Measurements from ENCODE around the gene ATP11A. TPM values are rescaled to one million over a fixed set of nuclear protein-coding genes. Genes with fewer than 3 reads are reported as not detected.
A peak's percentile ranks its signal among the peaks of the same experiment; 100 is the strongest.
"Not testable (repeated sequence)": the region's sequence is repeated elsewhere in the genome, so short reads cannot be mapped to it uniquely, and the experiment has no call there.

The ATP11A gene
- total RNA-seq, 1 donor from 2014 or later = 102 TPM

- intact Hi-C loops (cut with micrococcal nuclease) = no loop called here
- no peak for DNase-seq
- ATAC-seq = no peak
These were observed 90.2 kb downstream of the ATP11A start for GRCh38 chr13:112779856-112780604.

GRCh38 chr13:112781287-112781686, 91.4 kb downstream of the ATP11A start:
- DNase-seq = no peak
- ATAC-seq = no peak
- intact Hi-C loops (cut with micrococcal nuclease) = no loop called here

DNA sequence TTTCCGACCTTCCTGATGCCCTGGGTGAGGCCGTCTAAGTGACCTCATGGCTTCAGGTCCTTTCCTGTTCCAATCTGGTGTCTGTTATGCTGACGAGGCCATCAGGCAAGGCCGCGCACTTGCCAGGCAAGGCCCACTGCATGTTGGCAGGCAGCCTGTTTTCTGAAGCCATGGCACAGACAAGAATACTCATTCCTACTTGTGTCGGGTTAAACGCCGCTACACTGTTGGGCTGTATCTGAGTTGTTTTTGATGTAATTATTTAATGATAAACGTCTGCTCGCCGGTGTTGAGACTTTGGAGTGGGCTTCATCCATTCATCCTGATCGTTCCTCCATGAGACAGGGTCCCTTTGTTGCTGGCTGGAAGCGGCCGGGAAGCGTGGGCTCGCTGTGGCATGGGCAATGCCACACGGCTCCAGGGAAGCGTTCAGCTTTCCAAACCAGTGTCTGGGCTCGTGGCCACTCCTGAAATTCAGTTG, 92.1 kb downstream of the ATP11A start:
- DNase-seq = peak; percentile 80
- peak; percentile 83 for ATAC-seq
- intact Hi-C loops (cut with micrococcal nuclease) = no loop called here

DNA sequence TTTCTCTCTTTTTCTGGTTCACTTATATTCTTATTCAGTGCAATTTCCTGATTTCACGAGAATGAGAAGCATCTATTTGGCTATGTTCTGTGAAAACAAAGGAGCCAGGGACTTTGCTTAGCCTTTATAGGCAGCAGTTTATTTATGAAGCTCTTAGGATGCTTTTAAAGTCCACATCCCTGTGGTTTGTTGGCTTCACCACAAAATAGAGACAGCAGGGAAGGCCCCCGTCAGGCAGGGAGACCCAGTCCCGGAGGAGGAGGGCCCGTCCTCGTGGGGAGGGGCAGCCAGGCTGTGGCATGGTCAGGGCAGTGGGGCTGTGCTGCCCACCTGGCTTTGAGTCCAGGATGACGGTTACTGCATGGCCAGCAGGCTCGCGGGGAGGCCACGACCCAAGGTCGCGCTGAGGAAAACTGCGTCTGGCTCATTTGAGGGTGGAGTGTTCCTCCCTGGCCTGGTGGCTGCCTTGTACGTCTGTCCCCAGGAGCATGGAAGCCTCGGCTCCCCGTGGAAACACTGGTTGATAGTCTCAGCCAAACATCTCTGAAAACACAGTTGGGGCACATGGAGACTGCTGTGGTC, 92.7 kb downstream of the ATP11A start:
- ATAC-seq (peak; percentile 72), DNase-seq (no peak)
- intact Hi-C loops (cut with micrococcal nuclease) = no loop called here

GRCh38 chr13:112783135-112783977, 93.5 kb downstream of the ATP11A start:
- ATAC-seq = peak; percentile 65
- intact Hi-C loops (cut with micrococcal nuclease) = no loop called here
- no peak for DNase-seq

DNA sequence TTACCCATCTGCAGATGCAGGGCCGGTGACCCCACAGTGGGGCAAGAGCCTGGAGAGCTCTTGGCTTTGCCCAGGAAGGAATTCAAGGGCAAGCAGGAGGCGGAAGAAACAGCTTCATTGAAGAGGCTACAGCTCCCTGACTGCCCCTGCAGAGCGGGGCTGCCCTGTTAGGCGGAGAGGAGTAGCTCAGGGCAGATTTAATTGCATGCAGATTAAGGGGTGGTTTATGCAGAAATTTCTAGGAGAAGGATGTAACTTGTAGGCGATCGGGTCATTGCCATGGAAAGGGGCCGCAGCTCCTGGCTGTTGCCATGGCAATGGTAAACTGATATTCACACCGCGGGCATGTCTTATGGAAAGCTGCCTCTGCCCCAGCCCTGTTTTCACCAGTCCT, 94.1 kb downstream of the ATP11A start:
- intact Hi-C loops (cut with micrococcal nuclease) = no loop called here
- ATAC-seq = no peak
- no peak for DNase-seq

DNA sequence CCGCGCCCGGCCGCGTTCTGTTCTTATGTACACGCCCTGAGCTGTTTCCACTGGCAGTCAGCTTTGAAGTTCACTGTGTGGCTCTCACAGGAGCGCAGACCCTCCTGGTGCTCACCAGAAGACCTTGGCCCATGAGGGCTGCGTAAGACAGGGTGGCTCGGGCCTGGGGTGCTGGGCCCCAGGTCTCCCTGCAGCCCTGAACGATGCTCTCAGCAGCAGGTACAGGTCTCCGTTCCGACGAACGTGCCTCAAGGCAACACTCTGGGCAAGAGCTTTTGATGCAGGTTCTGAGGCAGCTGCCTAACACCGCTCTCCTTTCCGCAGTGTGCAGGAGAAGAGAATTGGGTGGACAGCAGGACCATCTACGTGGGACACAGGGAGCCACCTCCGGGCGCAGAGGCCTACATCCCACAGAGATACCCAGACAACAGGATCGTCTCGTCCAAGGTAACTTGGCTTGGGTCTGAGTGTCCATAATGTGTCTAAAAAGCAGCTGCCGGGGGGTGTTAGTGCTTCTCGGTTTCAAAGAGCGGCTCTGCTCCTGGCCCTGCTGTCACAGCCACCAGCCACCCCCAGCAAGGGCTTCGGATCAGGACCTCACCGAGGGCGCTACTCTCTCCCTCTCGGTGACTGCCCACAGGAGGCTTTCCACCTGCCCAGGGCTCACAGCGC, 95.1 kb downstream of the ATP11A start:
- intact Hi-C loops (cut with micrococcal nuclease) = no loop called here
- DNase-seq (no peak), ATAC-seq (no peak)

GRCh38 chr13:112785483-112785856, 95.6 kb downstream of the ATP11A start:
- intact Hi-C loops (cut with micrococcal nuclease) = no loop called here
- ATAC-seq = no peak
- DNase-seq = no peak

- ATAC-seq; intact Hi-C loops (cut with micrococcal nuclease); DNase-seq: not testable (repeated sequence)
These were observed 97.0 kb downstream of the ATP11A start for GRCh38 chr13:112786810-112787209.

DNA sequence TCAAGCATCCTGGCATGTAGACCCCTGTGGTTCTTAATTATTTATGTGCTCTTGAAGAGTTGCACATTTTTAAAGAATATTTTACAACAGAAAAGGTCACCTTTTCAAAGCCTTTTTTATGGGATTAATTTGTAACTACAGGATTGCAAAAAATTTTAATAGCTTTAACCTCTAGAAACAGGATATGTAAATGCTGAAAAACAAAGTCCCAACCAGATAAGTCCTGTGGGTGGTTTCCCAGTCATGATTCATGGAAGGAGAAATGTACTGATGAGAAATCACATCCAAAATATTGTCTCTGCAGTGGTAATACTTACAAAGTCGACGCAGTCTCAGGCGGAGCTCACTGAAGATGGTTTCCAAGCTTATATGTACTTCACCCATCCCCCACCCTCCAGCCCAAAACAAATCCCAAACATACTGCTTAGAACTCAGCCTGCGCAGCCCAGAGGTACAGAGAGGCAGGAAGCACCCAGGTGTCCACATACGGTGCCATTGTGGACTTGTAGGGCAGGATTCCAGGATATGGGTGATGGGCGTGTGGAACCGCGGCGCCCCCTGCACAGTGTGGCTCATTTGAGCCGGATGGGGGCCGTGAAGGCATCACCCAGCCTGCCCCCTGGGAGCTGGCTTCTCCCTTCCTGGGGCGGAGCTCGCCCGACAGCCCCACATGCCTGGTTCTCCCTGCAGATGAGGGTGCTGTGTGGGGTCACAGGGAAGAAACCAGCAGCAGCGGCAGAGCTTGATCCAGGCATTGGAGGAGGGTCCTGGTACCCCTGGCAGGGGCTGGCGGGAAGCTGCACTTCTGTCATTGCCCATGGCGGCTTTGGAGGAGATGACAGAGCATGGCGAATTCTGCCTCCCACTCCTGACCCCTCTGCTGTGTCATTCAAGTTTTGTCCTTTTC, 101.2 kb downstream of the ATP11A start:
- intact Hi-C loops (cut with micrococcal nuclease) = no loop called here
- no peak for ATAC-seq

GRCh38 chr13:112791663-112792440, 102.0 kb downstream of the ATP11A start:
- intact Hi-C loops (cut with micrococcal nuclease) = no loop called here
- DNase-seq (no peak), ATAC-seq (no peak)

More for the DNA sequence above, 101.2 kb downstream of the ATP11A start:
- no peak for DNase-seq

- DNase-seq (no peak), ATAC-seq (peak; percentile 39)
- intact Hi-C loops (cut with micrococcal nuclease) = no loop called here
These were observed 102.7 kb downstream of the ATP11A start for GRCh38 chr13:112792511-112792910.

DNA sequence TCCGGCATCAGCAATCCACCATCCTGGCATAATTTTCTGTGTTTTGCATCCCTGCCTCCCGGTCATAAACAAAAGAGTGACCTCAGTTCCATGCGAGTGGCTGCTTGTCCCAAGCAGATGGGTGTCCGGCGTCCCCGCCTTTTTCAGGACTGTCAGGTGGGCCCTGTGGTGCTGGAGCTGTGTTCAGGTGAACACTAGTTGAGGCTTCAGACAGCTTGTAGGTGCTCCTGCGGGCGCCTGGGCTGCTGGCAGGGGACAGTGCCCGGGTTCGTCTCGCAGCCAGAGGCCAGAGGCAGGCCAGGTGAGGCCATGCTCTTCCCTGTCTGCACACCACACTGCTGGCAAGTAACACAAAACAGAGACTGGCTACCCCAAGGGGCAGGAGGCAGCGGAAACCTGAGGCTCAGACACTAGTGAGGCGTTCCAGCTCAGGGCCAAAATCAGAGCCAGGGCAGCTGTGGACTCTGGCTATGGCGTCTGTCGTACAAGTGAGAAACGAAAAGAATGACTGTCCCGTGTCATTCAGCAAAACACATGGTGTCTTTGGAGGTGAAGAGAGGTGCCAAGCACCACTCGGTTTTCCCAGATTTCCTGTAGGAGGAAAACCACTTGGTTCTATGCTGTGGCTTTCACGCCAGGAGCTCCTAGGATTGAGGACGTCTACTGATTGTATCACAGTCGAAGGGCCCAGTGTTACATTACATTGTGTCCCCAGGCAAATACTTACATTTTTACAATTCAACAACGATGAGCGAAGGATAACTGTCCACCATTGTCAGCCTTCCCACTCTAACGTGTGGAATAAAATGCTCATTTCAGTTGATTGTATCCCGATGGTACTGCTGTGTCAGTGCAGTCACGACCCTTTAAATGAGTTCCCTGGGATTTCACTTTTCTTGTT, 104.0 kb downstream of the ATP11A start:
- peak; percentile 12 for ATAC-seq
- intact Hi-C loops (cut with micrococcal nuclease) = no loop called here
- DNase-seq = no peak

- intact Hi-C loops (cut with micrococcal nuclease) = no loop called here
- ATAC-seq = peak; percentile 28
- DNase-seq = no peak
These were observed 105.4 kb downstream of the ATP11A start for GRCh38 chr13:112795277-112795676.

- ATAC-seq (peak; percentile 74), DNase-seq (no peak)
- intact Hi-C loops (cut with micrococcal nuclease) = no loop called here
These were observed 106.5 kb downstream of the ATP11A start for GRCh38 chr13:112796190-112796915.

- intact Hi-C loops (cut with micrococcal nuclease) = no loop called here
- DNase-seq = no peak
- no peak for ATAC-seq
These were observed 109.6 kb downstream of the ATP11A start for GRCh38 chr13:112799394-112799793.

Data from left ventricle myocardium superior (tissue), 1 donor.